ENCODE results near the gene APOB.

Gene APOB

DNA sequence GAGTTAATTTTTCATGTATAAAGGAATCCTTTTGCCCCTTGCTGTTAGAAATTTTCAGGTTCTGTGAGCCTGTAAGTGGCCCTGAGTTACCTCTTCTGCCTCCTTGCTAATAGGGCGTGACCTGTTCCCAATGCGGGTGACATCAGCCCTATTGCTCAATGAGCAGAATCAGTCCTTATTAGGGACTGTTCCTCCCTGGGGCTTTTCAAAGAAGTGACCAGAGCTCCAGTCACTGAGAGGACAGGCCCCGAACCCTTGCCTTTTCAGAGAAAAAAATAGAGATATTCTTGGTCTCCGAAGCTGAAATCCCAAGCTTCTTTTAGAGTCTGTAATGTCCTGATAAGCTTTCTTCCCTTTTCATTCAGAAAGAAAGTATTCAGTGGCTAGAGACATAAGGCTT is 8.2 kb upstream of the APOB start:
- Histone ChIP-seq H3K27me3 (replicated peaks) (no peaks in the 10 kb centered on the region), H3K36me3 (replicated peaks) (no peaks in the 10 kb centered on the region), H3K27ac (no peak overlapping the region), H3K4me3 (ENCODE audit: low read depth, low read length) (no peak overlapping the region)
- DNase-seq, result no peak
- in situ Hi-C loops (cut with HindIII; ENCODE audit: low pct_ligation_motif_present, low sequenced_read_pairs), result no loop called here
- TF ChIP-seq CTCF (IDR thresholded peaks at IDR 0.05; ENCODE audit: low read depth, low read length, missing control alignments), result no peak

GRCh38 chr2:21050164-21050563 is 6.3 kb upstream of the APOB start:
- no peak overlapping the region for H3K27ac ChIP-seq
- TF ChIP-seq CTCF (IDR thresholded peaks at IDR 0.05; ENCODE audit: low read depth, low read length, missing control alignments), result no peak
- no peak overlapping the region for H3K4me3 ChIP-seq (ENCODE audit: low read depth, low read length)
- no peaks in the 10 kb centered on the region for H3K27me3 ChIP-seq (replicated peaks)
- DNase-seq, result no peak
- in situ Hi-C loops (cut with HindIII; ENCODE audit: low pct_ligation_motif_present, low sequenced_read_pairs), result no loop called here
- H3K36me3 ChIP-seq (replicated peaks), result no peaks in the 10 kb centered on the region

DNA sequence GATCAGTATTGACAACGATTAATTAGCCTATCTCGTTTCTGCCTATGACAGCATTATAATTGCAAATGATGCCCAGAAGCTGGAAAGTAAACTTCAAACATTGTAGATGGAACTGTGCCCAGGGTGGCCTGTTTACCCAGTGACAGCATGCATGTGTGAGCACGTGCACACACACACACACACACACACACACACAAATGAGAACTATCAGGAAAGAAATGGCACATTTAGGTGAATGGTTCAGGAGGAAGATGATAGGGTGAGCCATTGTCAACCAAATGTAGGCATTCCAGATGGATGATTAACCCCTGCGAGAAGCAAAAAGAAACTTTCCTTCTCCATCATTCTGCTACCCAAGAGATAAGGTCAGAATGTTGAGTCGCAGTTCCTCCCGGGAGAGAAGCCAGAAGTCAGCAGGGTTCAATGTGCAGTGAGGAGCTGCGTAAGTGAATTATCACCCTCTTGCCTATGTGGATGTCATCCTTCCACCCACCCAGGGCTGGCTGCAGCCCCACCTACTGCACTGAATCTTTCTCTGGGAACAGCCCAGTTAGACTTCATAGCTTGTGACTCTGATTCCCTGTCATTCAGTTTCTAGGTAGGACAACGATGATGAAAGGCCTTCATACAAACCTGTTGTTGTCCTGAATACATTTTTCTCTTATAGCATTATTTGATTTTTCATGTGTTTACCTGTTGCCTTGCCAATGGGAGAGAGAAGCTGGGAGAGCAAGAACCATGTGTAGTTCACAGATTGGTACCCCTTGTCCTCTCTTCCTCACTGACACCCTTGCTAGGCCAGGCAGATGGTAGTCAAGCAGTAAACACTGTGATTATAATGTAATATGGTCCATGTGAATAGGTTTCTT is 3.5 kb upstream of the APOB start:
- in situ Hi-C loops (cut with HindIII; ENCODE audit: low pct_ligation_motif_present, low sequenced_read_pairs), result no loop called here
- DNase-seq, result peak; percentile 43
- TF ChIP-seq CTCF (IDR thresholded peaks at IDR 0.05; ENCODE audit: low read depth, low read length, missing control alignments), result no peak
- Histone ChIP-seq H3K27ac (no peak overlapping the region), H3K4me3 (ENCODE audit: low read depth, low read length) (no peak overlapping the region), H3K27me3 (replicated peaks) (peaks cover 10% of the 10 kb centered on the region), H3K36me3 (replicated peaks) (no peaks in the 10 kb centered on the region)

DNA sequence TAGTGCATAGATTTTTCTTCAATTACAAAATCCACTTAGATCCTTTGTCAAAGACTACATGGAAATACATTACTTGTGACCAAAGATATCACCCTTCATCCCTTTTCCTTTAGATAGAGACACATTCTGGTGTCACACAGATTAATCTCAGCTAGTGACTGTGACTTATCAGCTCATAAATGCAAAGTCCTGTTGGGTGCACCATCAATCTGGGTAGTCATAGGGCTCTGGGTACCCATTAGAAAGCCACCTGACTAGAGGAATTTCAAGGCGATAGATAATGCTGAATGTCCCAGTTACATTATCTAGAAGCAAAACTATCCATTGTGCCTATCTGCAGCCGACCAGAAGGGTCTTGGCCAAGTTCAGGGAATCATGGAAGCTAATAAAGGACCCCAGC is 2.6 kb upstream of the APOB start:
- H3K4me3 ChIP-seq (ENCODE audit: low read depth, low read length), result no peak overlapping the region
- in situ Hi-C loops (cut with HindIII; ENCODE audit: low pct_ligation_motif_present, low sequenced_read_pairs), result no loop called here
- TF ChIP-seq CTCF (IDR thresholded peaks at IDR 0.05; ENCODE audit: low read depth, low read length, missing control alignments), result no peak
- no peaks in the 10 kb centered on the region for H3K36me3 ChIP-seq (replicated peaks)
- no peak overlapping the region for H3K27ac ChIP-seq
- DNase-seq, result no peak
- H3K27me3 ChIP-seq (replicated peaks), result peaks cover 10% of the 10 kb centered on the region

- H3K27ac ChIP-seq, result no peak overlapping the region
- peaks cover 10% of the 10 kb centered on the region for H3K27me3 ChIP-seq (replicated peaks)
- no peak overlapping the region for H3K4me3 ChIP-seq (ENCODE audit: low read depth, low read length)
- no peak for DNase-seq
- H3K36me3 ChIP-seq (replicated peaks), result no peaks in the 10 kb centered on the region
- no peak for TF ChIP-seq CTCF (IDR thresholded peaks at IDR 0.05; ENCODE audit: low read depth, low read length, missing control alignments)
- in situ Hi-C loops (cut with HindIII; ENCODE audit: low pct_ligation_motif_present, low sequenced_read_pairs), result no loop called here
These were observed 960 bp upstream of the APOB start for GRCh38 chr2:21044694-21045371.

Measured in brain microvascular endothelial cell (primary cell).